Muscle layer of colon (tissue), 2 donors: ENCODE data around the gene NPEPPS.
"Not testable (repeated sequence)": the region's sequence is repeated elsewhere in the genome, so short reads cannot be mapped to it uniquely, and the experiment has no call there.

Experiments
- H3K27ac ChIP-seq: one replicate; pipeline ENCODE4 v1.7.0; 2013; ENCODE audit warnings: low read depth, mild to moderate bottlenecking, low read length, moderate library complexity
- H3K27me3 ChIP-seq, 2 donors: one replicate each; pipeline ENCODE4 v1.7.0; 2013; ENCODE audit warnings: low read length in 2 of 2, mild to moderate bottlenecking in 2 of 2; ENCODE audit not compliant: insufficient read depth in 2 of 2, control insufficient read depth in 1 of 2
- H3K36me3 ChIP-seq: one replicate; pipeline ENCODE4 v1.7.0; 2013; ENCODE audit warnings: mild to moderate bottlenecking, low read length; ENCODE audit not compliant: insufficient read depth
- H3K4me1 ChIP-seq: one replicate; pipeline ENCODE4 v1.7.0; 2013; ENCODE audit warnings: mild to moderate bottlenecking, low read length; ENCODE audit not compliant: insufficient read depth
- H3K4me3 ChIP-seq, 2 donors: one replicate each; pipeline ENCODE4 v1.7.0; 2013; ENCODE audit warnings: low read length in 2 of 2, low read depth in 1 of 2, mild to moderate bottlenecking in 1 of 2, moderate library complexity in 1 of 2
- H3K9ac ChIP-seq: one replicate; pipeline ENCODE4 v1.7.0; 2013; ENCODE audit warnings: low read length
- H3K9me3 ChIP-seq: one replicate; pipeline ENCODE4 v1.7.0; 2013; ENCODE audit warnings: mild to moderate bottlenecking, low read length
- donor health status: abdominal sarcoma.
- donor health status: Adenocarcinoma of cecum.

NPEPPS gene

DNA sequence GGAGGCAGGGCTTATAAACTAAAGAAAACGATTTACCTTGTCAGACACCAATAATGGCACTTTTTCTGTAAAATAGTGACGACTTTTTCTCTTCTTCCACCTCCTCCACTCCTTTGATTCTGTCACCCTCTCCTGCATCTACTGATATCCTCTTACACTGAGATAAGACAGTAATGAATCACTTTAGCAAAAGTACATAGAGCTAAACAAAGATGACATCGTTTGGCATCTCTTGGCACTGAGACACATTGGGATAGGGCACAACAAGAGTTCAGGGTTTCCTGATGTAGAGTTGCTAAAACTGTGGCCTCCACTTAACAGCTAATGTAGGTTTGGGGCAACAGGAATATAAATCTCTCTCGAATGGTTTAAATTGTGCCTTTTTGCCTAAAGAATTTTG, 10.6 kb upstream of the NPEPPS start:
- not testable (repeated sequence) for H3K27me3 ChIP-seq, H3K4me3 ChIP-seq, H3K27ac ChIP-seq, H3K36me3 ChIP-seq, H3K9ac ChIP-seq, H3K4me1 ChIP-seq, H3K9me3 ChIP-seq

DNA sequence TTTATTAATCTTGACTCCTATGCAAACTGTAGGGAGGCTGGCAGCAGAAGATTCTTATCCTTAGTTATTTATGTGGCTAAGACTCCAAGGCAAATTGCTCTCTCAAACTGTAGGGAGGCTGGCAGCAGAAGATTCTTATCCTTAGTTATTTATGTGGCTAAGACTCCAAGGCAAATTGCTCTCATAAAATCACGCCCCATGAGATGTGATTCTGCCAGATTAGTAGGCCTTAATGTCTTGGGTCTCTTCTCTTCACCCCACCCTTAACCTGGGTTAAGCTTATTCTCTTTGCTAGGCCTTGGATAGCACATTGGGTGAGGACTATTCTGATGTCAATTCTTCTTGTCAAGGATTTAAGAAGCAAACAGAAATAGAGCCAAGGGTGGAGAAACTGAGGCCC, 9.5 kb upstream of the NPEPPS start:
- not testable (repeated sequence) for H3K4me3 ChIP-seq, H3K27ac ChIP-seq, H3K27me3 ChIP-seq, H3K36me3 ChIP-seq, H3K4me1 ChIP-seq, H3K9ac ChIP-seq, H3K9me3 ChIP-seq

DNA sequence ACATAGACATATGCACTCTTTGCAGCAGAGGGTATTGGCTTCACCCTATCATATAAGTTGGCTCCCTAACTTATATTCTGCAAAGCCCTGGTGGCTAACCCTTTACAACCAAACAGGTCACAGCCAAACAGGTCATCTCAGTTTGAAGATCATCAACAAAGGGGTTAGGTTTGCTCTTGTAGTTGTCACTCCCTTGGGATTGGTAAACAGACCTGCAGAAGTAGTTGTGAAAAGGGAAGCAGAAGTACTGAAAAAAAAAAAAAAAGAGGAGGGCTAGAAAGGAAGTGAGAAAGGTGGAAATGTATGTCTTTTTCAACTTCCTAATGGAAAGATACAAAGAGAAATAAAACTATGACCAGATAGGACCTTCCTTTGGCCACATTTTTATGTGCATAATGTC, 8.6 kb upstream of the NPEPPS start:
- not testable (repeated sequence) for H3K36me3 ChIP-seq, H3K27me3 ChIP-seq, H3K9ac ChIP-seq, H3K9me3 ChIP-seq, H3K4me1 ChIP-seq, H3K27ac ChIP-seq, H3K4me3 ChIP-seq

DNA sequence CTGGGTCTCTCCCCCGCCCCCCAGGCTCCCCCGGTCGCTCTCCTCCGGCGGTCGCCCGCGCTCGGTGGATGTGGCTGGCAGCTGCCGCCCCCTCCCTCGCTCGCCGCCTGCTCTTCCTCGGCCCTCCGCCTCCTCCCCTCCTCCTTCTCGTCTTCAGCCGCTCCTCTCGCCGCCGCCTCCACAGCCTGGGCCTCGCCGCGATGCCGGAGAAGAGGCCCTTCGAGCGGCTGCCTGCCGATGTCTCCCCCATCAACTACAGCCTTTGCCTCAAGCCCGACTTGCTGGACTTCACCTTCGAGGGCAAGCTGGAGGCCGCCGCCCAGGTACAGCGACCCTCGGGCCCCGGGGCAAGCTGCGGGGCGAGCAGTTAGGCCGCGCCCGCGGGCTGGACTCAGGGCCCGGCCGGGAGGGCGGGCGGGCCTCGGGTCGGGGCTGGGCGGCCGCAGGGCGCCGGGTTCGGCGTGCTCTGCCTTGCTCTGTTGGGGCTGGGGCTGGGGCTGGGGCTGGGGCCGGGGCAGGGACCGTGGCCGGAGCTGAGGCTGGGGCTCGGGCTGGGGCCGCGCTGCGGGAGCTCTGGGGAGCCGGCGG, 419 bp downstream of the NPEPPS start:
- not testable (repeated sequence) for H3K9me3 ChIP-seq, H3K4me1 ChIP-seq, H3K9ac ChIP-seq, H3K36me3 ChIP-seq, H3K27me3 ChIP-seq, H3K27ac ChIP-seq
- peak overlapping the region in 1 of 2 donors; percentile 52 for H3K4me3 ChIP-seq

DNA sequence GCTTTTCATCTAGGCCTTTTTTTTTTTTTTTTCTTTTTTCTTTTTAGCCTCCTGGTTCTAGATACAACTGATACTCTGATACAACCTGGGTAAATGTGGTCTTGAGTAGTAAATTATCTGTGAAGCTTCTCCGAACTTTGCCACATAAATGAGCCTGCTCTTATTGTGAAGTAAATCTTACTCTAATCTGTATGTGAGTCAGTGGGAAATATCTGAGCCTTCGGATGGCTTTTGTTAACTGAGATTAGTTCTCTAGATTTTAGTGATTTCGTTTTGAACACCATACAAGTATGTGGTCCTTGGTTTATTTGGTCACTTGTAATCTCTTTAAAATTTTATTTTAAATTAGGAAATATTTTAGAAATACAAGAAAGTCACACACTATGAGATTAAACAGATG, 8.2 kb downstream of the NPEPPS start:
- H3K36me3 ChIP-seq, result not testable (repeated sequence)

DNA sequence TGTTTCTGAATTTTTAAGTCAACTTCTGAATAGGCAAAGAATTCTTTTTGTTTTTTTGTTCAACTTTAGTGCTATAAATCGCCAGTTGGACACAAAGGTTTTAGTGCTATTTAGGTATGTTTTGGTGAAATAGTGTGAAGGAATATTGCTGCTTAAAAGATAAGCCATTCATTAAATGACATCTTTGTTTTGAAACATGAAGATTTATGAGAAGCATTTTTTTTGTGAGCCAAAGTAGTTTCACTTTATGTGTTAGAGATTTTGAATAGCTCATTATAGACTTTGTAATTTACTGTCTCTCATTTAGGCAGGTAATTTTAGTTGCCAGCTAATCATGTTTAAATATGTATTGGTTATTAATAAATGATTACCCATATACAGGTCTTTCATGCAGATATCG, 10.8 kb downstream of the NPEPPS start:
- not testable (repeated sequence) for H3K9me3 ChIP-seq, H3K27me3 ChIP-seq, H3K9ac ChIP-seq, H3K36me3 ChIP-seq, H3K4me1 ChIP-seq, H3K27ac ChIP-seq, H3K4me3 ChIP-seq

More for the DNA sequence above, 8.2 kb downstream of the NPEPPS start:
- not testable (repeated sequence) for H3K9me3 ChIP-seq, H3K4me3 ChIP-seq, H3K4me1 ChIP-seq, H3K9ac ChIP-seq, H3K27ac ChIP-seq, H3K27me3 ChIP-seq

DNA sequence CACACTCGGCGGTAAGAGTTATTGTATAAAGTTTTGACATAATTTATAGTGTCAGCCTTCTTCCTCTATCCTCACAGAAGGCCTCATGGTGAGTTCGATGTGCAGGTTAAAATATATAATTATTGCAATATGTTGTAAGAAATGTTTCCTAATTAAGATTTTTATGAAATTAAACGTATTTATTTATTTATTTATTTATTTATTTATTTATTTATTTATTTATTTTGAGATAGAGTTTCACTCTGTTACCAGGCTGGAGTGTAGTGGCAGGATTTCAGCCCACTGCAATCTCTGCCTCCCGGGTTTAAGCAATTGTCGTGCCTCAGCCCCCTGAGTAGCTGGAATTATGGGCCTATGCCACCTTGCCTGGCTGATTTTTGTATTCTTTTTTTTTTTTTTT, 13.4 kb downstream of the NPEPPS start:
- H3K9me3 ChIP-seq, H3K4me1 ChIP-seq, H3K27ac ChIP-seq, H3K36me3 ChIP-seq, H3K4me3 ChIP-seq, H3K9ac ChIP-seq, H3K27me3 ChIP-seq: not testable (repeated sequence)

DNA sequence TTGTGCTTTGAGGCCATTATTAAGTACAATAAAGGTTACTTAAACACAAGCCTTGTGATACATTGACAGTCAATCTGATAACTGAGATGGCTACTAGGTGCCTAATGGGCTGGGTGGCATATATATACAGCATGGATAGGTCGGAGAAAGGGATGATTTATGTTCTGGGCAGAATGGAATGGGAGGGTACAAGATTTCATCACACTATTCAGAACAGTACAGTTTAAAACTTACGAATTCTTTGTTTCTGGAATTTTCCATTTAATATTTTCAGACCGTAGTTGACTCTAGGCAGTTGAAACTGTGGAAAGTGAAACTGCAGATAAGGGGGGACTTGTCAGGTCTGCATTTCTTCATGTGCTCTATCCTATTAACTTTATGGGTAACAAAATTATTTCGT, 23.8 kb downstream of the NPEPPS start:
- not testable (repeated sequence) for H3K4me3 ChIP-seq, H3K4me1 ChIP-seq, H3K9me3 ChIP-seq, H3K27ac ChIP-seq, H3K9ac ChIP-seq, H3K27me3 ChIP-seq, H3K36me3 ChIP-seq

DNA sequence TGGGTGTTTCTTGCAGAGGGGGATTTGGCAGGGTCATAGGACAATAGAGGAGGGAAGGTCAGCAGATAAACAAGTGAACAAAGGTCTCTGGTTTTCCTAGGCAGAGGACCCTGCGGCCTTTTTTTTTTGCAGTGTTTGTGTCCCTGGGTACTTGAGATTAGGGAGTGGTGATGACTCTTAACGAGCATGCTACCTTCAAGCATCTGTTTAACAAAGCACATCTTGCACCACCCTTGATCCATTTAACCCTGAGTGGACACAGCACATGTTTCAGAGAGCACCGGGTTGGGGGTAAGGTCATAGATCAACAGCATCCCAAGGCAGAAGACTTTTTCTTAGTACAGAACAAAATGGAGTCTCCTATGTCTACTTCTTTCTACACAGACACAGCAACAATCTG, 25.2 kb downstream of the NPEPPS start:
- not testable (repeated sequence) for H3K9me3 ChIP-seq, H3K9ac ChIP-seq, H3K4me1 ChIP-seq, H3K27ac ChIP-seq, H3K27me3 ChIP-seq, H3K36me3 ChIP-seq, H3K4me3 ChIP-seq

DNA sequence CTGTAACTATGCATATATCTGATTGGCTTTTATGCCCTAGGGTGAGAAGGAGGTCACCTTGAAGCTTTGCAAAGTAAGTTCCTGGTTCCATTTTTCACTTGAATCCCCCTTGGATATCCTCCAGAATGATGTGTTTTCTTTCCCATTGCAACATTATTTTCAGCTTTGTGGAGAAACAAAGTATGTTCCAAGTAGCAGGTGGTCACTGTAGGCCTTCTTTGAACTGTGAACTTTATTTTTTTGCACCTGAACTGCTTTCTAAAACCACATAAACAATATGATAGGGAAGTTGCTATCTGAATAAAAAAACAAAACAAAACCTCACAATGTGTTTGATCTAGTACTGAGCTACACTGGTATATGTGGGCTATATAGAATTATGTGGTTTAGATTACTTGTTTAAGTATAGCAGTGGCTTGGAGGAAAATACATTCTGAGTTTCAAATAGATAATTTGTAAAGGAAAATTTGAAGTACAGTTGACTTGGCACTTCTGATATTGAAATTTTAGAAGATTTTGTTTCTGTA, 29.7 kb downstream of the NPEPPS start:
- H3K4me3 ChIP-seq, H3K9ac ChIP-seq, H3K4me1 ChIP-seq, H3K27ac ChIP-seq, H3K27me3 ChIP-seq, H3K9me3 ChIP-seq, H3K36me3 ChIP-seq: not testable (repeated sequence)

DNA sequence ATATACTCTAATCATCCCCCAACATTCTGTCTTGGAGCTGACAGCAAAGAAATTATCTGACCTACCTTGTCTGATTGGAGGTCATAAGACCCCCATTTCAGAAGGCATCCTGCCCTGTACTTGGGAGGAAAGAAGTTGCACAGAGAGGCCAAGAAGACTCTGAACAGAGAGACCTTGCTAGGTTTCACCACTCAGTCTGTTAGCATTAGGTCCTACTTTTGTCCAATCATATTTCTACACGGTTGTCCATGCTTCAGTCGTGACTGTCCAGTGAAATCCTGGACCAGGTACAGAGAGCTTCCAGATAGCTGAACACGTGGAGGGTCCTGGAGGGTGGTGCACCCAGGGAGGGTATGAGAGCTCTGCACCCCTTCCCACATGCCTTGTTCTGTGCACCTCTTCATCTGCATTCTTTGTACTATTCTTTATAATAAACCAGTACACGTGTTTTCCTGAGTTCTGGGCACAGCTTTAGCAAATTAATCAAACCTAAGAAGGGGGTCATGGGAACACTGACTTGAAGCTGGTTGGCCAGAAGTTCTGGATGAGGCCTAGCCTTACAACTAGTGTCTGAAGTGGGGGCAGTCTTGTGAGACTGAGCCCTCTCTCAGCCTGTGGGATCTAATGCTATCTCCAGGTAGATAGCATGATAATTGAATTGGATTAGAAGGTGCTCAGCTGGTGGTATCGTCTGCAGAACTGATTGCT, 30.9 kb downstream of the NPEPPS start:
- H3K9me3 ChIP-seq, H3K4me1 ChIP-seq, H3K36me3 ChIP-seq, H3K27ac ChIP-seq, H3K4me3 ChIP-seq, H3K9ac ChIP-seq, H3K27me3 ChIP-seq: not testable (repeated sequence)

DNA sequence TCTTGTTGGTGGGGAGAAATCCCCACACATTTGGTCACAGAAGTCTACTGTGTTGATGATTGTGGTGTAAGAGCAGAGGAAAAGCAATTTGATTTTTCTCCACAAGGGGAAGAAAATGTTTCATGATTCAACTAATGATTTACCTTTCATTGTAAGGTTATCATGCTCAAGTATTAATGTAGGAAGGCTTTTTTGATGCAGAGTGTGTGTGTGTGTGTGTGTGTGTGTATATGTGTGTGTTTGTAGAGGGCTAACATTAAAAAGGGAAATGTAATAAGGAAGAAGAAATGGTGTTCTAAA, 31.4 kb downstream of the NPEPPS start:
- H3K27me3 ChIP-seq, H3K9me3 ChIP-seq, H3K9ac ChIP-seq, H3K36me3 ChIP-seq, H3K4me3 ChIP-seq, H3K4me1 ChIP-seq, H3K27ac ChIP-seq: not testable (repeated sequence)
